ENCODE measurements around the gene OTOG. TPM values are rescaled to one million over a fixed set of nuclear protein-coding genes. Genes with fewer than 3 reads are reported as not detected.

OTOG gene
- total RNA-seq, 1 donor from 2014 or later = 0.12 TPM

DNA sequence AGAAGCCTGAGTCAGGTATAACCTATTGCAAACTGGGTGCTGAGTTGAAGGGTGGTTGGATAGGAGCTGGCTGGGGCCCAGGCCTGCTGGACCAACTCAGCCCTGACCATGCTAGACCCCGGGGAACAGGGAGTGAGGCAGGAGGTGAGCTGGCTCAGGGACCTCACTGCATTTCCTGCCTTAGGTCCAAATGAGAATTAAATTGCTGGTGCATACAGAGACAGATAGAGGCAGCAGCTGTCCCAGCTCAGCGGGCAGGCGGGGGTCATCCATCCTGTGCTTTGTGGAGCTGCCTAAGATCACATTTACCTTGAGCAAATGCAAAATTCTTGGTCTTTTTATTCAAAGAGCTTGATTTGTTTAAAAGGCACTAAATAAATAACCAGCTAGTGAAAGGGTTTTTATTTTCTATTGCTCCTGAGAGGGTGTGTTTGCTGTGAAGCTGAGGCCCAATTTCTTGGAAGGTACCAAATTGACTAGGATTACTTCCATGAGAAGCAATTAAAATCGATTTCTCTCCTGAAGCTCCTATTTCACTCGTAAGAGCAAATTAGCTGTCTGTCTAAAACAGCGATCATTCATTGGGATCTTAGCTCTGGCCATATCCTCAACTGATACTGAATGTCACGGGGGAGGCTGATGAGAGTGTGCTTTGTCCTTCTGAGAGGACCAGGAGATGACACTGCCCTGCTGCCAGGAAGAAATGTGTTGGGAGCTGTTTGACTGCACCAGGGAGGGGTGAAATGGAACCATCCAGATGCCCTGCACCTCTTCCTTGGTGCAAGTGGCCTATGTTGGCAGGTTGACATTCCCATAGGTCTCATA, 27.8 kb upstream of the OTOG start:
- no peak for DNase-seq (ENCODE audit: low spot score)

DNA sequence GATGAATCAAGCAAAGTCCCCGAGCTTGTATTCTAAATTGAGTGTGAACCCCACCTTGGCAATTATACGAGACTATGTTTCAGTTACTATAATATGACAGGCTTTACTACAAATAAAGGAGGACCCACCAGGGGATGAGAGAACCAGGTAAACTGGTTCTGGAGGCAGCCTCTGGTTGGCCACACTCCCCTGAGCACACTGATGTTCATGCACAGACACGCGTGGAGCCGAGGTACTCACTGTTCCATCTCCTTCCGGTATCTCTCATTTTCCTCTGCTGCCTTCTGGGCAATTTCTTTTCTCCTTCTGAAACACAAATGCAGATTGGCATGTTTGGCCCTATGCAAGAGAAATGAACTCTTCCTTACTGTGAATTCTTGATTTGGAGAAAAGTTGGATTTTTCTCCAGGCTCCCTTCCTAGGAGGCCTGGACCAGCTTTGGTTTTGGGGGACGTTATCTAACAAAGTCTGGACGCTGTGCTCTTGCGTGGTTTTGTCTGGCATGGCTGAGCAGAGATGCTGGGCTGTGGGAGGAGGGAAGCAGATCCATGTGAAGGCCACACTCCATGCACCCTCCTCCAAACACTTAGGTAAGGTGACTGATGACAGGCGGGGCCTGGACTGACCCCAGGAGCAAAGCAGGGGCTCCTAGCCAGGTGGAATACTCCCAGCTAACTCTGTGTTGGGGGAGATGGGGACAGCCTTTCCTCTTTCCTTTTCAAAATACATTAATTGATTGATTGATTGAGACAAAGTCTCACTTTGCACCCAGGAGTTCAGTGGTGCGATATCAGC, 25.8 kb upstream of the OTOG start:
- no peak for DNase-seq (ENCODE audit: low spot score)

DNA sequence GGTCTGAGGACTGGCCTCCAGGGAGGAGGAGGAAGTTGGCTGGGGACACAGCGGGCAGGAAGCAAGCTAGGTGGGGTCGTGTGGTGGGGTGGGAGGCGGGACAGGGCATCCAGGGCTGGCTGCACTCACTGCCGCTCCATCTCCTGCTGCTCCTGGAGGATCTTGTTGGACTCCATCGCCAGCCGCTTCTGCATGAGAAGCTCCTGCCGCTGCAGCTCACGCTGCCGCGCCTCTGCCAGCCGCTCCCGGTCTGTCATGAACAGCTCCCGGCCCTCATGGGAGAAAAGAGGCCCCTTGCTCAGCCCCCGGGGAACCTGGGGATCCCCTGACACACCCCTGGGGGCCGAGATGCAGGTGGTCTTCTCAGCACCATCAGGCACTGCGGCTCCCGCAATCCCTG, 24.4 kb upstream of the OTOG start:
- DNase-seq (ENCODE audit: low spot score) = no peak

DNA sequence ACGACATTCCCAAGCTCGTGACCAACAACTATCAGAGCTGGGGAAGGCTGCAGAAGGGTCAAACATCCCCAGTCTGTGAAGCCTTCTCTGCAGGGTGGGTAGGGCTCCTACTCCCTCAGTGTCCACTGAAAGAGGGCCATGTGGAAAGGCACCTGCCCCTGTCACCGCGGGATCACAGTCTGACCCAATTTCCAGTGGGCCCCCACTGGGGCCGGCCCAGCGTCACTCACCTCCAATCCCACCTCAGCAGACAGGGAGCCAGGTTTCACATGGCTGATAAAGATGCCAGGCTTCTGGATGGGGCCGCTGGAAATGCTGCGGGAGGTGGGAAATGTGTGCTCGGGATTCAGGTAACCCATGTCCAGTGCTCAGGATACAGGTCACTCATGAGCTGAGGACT, 22.8 kb upstream of the OTOG start:
- DNase-seq (ENCODE audit: low spot score) = no peak

DNA sequence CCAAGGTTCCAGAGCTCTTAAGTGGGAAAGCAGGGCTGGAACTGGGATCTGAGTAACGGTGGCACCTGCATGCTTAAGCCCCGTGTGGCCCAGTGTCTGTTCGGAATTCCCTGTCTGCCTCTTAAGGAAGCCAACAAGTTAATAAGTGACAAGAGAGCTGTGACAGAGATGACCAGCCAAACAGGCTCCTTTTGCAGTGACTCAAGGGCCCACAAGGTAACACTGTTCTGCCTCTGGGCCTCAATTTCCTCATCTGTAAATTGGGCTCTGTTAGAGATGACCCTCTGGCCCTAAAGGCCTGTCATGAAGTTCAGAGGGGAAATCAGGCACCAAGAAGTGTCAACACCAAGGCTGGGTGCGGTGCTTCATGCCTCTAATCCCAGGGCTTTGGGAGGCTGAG, 21.5 kb upstream of the OTOG start:
- DNase-seq (ENCODE audit: low spot score) = no peak

DNA sequence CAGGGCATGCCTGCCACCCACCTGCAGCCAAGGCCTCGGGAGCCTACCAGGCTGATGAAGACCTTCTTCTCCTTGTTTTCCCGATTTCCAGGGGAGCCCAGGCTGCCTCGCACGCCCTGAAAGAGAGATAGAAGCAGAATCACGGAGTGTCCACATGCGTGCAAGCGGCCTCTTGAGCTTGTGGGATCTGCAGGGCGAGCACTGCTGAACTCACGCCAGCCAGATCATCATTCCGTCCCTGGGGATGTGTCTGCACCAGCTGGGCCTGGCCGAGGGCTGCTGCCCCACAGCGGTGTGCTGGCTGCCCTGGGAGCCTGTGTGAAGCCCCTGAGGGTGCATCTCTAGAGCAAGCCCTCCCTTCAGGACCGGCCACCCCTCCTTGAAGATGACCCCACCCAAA, 20.7 kb upstream of the OTOG start:
- DNase-seq (ENCODE audit: low spot score) = no peak

DNA sequence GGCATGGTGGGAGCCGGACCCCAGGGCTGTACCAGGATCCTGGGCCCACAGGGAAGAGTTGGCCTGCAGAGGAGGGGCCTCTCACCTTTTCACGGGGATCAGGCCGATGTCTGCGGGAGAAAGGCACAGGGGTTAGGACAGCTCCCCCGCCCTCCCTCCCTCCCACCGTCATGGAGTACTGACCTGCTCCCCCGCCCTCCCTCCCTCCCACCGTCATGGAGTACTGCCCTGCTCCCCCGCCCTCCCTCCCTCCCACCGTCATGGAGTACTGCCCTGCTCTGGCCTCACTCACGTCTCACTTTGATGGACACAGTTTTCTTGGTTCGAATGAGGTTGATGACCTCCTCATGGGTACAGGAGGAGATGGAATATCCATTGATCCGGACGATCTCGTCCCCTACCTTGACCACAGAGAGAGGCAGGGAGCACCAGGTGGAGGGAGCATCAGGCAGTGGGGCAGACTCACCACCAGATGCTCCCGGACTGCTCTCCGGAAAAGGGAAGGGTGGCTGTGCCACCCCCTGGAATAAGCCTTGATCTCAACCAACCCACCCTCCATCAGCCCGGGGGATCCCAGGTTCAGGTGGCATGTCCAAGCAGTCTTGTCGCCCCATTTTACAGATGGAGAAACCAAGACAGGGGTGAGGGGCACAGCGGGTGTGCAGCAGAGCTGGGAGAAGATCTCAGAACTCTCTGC, 20.0 kb upstream of the OTOG start:
- DNase-seq (ENCODE audit: low spot score) = no peak

DNA sequence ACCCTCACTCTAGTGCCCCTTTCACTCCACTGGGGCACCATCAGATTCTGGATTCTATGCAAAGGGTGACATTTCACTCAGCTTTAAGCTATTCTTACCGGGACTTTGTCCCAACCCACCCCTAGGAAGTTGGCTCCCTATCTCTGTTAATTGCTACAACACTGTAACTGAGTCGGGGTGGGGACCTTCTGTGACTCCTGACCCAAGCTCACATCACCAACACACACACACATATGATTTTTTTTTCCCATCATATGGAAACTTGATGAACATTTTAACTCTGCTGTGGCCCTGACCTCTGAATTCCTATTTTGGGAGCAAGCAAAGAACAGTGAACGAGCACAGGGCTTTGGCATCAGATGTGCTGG, 19.4 kb upstream of the OTOG start:
- DNase-seq (ENCODE audit: low spot score) = no peak

DNA sequence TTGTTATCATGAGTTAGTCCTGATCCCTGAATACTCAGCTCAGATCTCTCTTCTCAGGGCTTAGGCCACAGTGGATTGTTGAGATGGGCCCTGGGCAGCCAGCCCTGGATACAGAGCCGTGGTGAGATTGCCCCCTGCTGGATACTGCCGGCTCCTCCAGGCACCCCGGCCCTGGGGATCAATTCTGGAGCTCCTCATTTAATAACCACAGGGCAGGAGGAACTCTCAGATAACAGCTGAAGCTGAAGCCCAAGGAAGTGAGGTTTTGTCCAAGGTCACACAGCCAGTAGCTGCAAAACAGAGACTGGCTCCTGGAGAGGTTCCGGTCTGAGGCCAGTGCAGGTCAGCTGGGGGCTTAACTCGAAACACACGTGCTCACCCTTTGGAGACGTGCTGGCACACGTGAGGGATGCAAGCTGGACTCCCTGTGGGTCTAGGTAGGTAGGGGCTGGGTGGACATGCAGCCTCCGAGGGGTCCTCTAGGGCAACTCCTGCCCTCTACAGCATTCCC, 18.8 kb upstream of the OTOG start:
- peak; percentile 64 for DNase-seq (ENCODE audit: low spot score)

DNA sequence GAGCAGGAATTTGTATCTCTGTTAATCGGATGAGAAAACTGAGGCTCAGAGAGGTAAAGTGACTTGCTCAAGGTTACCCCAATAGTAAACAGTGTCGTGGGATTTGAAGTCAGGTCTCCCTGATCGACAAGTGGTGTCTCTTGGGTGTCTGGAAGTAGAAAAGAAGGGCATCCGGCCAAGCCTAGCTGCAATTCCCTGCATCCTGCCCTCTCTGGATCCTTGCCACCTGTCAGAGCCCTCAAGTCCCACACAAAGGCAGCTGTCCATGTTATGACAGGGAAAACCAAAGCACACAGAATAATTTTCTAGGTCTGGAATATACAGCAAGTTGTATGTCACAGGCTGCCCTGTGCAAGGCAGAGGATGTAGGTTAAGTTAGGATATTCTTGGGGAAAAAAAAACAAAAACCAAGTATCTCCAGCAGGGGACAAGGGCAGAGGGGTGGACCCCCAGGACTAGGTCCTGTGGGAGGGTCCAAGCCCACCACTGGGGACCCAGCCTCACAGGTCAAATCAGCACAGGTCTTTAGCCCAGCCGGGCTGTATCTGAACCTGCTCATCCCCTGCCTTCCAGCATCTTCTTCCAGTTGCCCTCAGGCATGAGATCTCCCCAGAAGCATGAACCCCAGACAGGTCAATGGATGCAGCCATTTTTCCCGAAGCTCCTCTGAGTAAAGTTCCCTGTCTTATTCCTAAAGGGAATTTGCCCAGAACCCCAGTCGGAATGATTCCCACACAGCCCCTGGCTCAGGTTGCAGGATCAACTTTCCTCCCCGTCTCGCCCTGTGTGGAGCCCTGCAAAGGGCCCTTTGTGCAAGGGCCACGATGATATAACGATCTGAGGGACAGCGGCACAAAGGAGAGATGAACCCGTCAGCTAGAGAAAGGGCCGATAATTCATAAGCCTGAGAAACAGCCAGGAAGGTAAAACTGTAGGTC, 17.9 kb upstream of the OTOG start:
- no peak for DNase-seq (ENCODE audit: low spot score)

DNA sequence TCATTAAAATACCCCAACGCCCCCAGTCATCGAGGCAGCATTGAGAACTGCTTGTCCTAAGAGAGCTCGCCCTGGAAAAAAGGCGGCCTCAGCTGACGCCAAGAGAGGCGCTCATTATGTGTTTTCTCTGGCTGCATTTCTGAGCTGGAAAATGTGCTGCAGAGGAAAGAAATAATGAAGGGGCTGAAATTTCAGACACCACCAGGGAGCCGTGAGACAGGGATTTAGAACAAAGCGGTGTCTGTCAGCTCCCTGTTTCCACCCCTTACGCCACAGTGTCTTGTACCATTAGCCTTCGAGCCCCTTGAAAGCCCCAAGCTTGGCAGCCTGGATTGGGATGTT, 17.2 kb upstream of the OTOG start:
- DNase-seq (ENCODE audit: low spot score) = no peak

DNA sequence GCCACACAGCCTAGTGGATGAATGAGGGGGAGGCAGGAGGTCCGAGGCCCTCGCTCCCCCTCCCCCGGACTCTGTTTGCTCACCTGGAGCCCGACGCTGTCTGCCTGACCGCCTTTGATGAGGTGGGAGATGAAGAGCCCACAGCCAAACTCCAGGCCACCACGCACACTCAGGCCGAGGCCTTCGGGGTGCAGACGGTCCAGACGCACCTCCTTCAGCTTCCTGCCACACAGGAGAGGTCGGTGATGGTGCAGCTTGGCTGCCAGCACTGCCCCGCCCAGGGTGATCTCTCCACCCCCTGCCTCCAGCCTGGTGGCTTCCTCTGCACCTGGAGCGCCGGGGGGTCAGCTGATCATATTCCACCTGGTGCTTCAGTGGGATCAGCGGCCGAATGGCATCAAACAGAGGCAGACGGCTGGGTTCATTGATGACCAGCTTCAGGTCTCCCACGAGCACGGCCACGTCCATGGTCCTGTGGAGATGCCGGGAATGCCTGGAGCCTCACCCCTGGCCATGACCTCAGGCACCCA, 15.9 kb upstream of the OTOG start:
- DNase-seq (ENCODE audit: low spot score) = peak; percentile 27

DNA sequence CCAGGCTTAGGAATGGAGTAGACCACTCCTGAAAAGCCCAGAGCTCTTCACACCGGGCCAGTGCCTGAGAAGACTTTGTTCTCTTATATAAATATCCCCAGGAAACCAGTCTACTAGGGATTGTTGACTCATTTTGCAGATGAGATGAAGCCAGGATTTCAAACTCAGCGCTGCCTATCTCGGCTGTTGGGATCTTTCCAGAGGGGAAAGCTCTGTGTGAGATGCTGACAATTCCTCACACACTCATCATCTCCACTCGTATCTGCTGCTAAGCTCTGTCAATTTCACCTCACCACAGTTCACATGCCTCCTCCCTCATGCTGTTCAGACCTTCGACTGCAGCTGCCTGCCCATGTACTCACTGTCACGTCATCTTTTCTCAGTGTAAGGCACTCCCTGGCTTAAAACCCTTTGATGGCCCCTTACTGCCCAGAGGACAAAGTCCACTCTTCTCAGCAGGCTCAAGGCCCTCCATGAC, 15.4 kb upstream of the OTOG start:
- peak; percentile 49 for DNase-seq (ENCODE audit: low spot score)

DNA sequence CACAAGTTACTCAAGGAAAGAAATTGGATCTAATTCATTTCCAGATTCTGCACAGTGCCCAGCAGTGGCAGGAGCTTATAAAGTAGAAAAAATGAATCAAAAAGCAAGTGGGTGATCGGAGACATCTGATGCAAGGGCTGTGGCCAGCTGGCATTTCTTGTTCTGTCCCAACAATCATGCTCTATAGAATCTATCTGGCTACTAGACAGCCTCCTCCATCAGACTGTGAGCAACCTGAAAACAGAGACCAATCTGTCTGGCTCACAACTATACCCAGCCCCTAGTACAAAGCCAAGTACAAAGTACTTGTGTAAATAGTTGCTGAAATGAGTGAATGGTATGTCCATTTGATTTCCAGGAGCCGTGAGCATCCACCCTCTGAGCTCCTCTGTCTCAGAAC, 14.3 kb upstream of the OTOG start:
- DNase-seq (ENCODE audit: low spot score) = no peak

DNA sequence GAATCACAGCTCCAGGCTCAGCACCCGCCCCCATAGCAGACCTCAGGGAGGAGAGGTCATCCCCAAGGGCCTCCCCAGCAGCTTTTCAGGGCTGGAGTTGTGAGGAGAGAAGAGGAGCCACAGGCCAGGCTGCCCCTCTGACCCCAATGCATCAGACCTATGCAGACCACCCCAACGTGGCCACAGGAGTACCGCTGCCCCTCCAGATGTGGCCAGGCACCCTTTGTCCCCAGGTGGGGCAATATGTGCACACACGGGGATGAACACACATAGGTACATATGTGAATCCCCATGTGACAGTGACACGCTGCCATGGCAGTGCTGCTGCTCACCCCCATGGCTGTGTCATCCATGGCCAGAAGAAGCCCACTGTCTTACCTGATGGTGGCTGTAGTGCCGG, 13.7 kb upstream of the OTOG start:
- DNase-seq (ENCODE audit: low spot score) = no peak

DNA sequence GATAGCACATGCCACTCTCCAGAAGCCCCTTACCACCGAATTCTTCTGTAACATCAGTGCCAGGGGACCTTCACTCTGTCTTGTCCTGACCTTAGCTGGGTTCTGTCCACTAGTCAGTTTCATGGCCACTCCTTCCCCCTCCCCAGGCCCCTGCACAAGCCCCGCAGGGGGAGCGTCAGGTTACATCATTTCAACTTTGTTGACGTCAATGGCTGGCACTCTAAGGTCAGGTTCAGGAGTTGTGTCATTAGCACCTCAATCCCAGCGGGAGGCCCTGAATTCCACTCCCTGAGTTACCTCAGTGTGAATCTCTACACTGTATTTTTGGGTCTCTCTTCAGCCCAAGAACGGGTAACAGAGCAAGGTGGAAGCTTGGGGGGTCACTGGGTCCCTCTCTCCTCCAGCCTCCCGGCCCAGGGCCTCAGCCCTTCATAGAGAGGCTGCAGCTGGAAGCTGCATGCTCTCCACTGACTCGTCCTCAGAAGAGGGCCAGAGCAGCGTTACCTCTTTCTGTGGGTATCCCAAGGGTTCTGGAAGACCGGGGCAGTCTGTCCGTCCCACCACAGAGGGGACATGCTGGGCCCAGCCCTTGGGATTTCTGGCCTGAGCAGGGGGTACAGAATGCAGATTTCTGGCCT, 13.2 kb upstream of the OTOG start:
- DNase-seq (ENCODE audit: low spot score) = no peak

DNA sequence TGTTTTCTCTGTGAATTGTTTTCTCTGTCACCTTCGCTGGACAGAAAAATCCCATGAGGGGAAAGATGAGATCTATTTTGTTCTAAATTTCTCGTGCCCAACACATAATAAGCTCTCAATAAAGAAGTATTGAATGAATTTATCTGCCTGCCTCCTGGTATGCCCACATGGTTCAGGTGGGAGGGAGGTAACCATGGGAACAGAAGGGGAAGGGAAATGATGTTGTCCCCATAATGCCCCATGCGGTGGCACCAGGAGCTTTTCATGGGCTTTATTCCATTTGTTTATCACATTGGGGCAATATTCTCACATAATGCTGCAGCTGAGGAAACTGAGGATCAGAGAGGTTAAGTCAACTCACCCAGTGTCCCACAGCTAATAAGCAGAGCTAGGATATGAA, 11.6 kb upstream of the OTOG start:
- no peak for DNase-seq (ENCODE audit: low spot score)

DNA sequence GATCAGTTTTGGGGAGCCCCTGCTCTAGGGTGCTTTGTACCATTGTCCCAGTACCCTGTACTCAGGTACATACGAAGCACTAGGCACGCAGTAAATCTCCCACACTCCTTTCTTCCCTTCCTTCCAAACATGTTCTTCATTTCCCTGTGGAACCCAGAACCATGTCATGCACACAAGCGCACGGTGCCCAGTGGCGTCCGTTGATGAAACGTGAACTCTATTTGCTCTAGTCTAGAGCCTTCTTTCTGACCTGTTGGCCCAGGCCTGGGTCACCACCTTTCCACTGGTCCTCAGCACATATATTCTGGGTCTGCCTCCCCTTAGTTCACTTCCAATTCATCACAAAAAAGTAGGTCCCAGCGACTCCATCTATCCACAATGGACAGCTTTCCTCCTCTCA, 9.8 kb upstream of the OTOG start:
- DNase-seq (ENCODE audit: low spot score) = no peak

DNA sequence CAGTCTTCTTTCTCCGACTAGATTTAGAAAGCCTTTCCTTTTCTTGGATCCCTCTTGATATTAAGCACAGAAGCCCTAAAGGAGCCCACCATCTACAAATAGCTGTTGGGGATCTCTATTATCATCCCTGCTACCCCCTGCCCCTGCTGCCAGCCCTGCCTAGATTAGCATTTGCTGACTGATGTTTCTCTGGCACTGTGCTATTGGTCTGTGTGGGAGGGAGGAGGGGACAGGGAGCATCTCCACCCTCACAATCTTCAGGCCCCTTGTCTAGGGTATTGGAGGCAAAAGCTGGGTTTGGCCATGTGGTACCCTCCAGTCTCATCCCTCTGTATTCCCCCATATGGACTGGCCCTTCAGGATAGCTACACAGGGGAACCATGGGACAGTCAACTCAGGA, 9.0 kb upstream of the OTOG start:
- no peak for DNase-seq (ENCODE audit: low spot score)

DNA sequence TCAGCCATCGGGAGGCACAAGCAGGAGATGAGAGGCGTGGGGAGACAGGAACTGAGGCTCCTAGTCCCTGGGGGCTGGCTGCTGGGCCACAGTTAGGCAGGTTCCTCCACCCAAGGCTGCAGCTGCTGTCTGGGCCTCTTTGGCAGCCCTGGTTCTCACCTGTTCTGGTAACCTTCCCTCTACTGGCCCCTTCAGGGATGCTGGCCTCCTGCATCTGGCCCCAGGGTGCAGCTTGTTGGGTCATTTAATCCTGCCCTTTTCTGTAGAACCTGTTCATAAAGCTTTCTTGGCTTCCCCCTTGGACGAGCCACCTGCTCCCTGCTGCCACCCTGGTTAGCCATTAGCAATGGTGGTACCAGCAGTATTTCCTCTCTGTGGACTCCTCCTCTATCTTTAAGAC, 8.3 kb upstream of the OTOG start:
- DNase-seq (ENCODE audit: low spot score) = no peak

DNA sequence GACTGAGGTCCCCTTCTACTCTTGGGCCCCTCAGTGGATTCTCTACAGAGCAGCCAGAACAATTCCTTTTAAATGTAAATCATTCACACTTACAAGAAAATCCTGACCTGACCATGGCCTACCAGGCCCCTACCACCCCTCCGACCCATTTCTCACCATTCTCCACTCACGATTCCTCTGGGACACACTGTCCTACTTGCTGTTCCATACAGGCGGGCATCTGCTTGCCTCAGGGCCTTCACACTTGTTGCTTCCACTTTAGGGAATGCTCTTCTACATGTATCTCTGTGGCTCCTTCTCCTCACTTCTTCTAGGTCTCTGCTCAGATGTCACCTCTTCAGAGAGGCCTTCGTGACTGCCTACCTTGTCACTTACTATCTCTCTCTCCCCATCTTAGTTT, 6.3 kb upstream of the OTOG start:
- DNase-seq (ENCODE audit: low spot score) = no peak
